PC-9 (cell line): ENCODE measurements around the gene JARID2. TPM values are rescaled to one million over a fixed set of nuclear protein-coding genes. Genes with fewer than 3 reads are reported as not detected.

Source experiments
- BruUV-seq: library from RNA; stranded (reverse); fragments of 400-500 nt; replicated peaks from 2 replicates; lab custom pipeline; 2021; lab: Mats Ljungman, UMichigan
- CTCF ChIA-PET: fragments of 300-600 bp; sonication (Branson Sonifier 250); formaldehyde crosslinking; loops from one replicate; lab custom pipeline; 2022; ENCODE audit warnings: antibody characterized with exemption; lab: Charles Lee
- POLR2A ChIA-PET: fragments of 300-600 bp; sonication (Branson Sonifier 250); formaldehyde crosslinking; loops from one replicate; lab custom pipeline; 2022; ENCODE audit warnings: antibody characterized with exemption; ENCODE audit not compliant: unreplicated experiment; lab: Charles Lee
- DNase-seq, 2 experiments: peaks; one replicate each; pipeline versions ENCODE4 v3.0.0 to v3.0.0-alpha.2; 2015 to 2022; ENCODE audit warnings: mixed read lengths in 1 of 2
- H2AFZ ChIP-seq: fragments of 200-600 bp; sonication (generic); 2 replicates; pipeline ENCODE4 v1.8.1; 2017; ENCODE audit warnings: antibody characterized with exemption
- H3F3A ChIP-seq: fragments of 200-600 bp; sonication (generic); 2 replicates; pipeline ENCODE4 v1.8.1; 2017; ENCODE audit warnings: antibody characterized with exemption, mild to moderate bottlenecking, low read depth; ENCODE audit not compliant: insufficient read depth
- H3K27ac ChIP-seq: fragments of 200-600 bp; sonication (generic); 2 replicates; pipeline ENCODE4 v1.6.1; 2016; ENCODE audit warnings: mixed run types
- H3K27me3 ChIP-seq: fragments of 200-600 bp; sonication (generic); 2 replicates; pipeline ENCODE4 v1.6.1; 2016; ENCODE audit warnings: low read depth, mixed run types; ENCODE audit not compliant: insufficient read depth
- H3K36me3 ChIP-seq: fragments of 200-600 bp; sonication (generic); 2 replicates; pipeline ENCODE4 v1.6.1; 2016; ENCODE audit warnings: low read depth, mixed run types
- H3K4me1 ChIP-seq: fragments of 200-600 bp; sonication (generic); replicated peaks from 2 replicates; pipeline ENCODE4 v1.6.1; 2016; ENCODE audit warnings: mixed run types; ENCODE audit not compliant: insufficient read depth
- H3K4me2 ChIP-seq: fragments of 200-600 bp; sonication (generic); 2 replicates; pipeline ENCODE4 v1.6.1; 2017; ENCODE audit warnings: mixed run types
- H3K4me3 ChIP-seq: fragments of 200-600 bp; sonication (generic); 2 replicates; pipeline ENCODE4 v1.6.1; 2016; ENCODE audit warnings: mixed run types
- H3K79me2 ChIP-seq: fragments of 200-600 bp; sonication (generic); 2 replicates; pipeline ENCODE4 v1.6.1; 2017; ENCODE audit warnings: low read depth, mixed run types
- H3K9me2 ChIP-seq: fragments of 200-600 bp; sonication (generic); 2 replicates; pipeline ENCODE4 v1.8.1; 2017; ENCODE audit warnings: mild to moderate bottlenecking; ENCODE audit not compliant: insufficient read depth
- H3K9me3 ChIP-seq: fragments of 200-600 bp; sonication (generic); 2 replicates; pipeline ENCODE4 v1.8.1; 2016; ENCODE audit warnings: low read depth; ENCODE audit not compliant: insufficient read depth
- H4K20me1 ChIP-seq: fragments of 200-600 bp; sonication (generic); 2 replicates; pipeline ENCODE4 v1.8.1; 2017; ENCODE audit not compliant: insufficient read depth
- CTCF ChIP-seq: fragments of 200-600 bp; sonication (generic); conservative IDR thresholded peaks from 2 replicates; pipeline ENCODE4 v1.6.1; 2017; ENCODE audit warnings: mixed run types, antibody characterized with exemption, mild to moderate bottlenecking, moderate library complexity
- EZH2 ChIP-seq: fragments of 200-600 bp; sonication (generic); IDR thresholded peaks from 2 replicates; pipeline ENCODE4 v1.8.0; 2017; ENCODE audit warnings: antibody characterized with exemption, low read depth
- intact Hi-C: fragments of 100-400 bp; cut with micrococcal nuclease; formaldehyde crosslinking; loops from one replicate; pipeline ENCODE4 v1.10.0; 2022; ENCODE audit not compliant: unreplicated experiment
- total RNA-seq: library from RNA; stranded (reverse); gene quantifications from 2 replicates; pipeline ENCODE4 v1.2.3, GENCODE V29; 2021

The JARID2 gene
- total RNA-seq, 1 experiment from 2014 or later, result 35.0 TPM

- TF ChIP-seq CTCF, result no peak
- no peak for TF ChIP-seq EZH2
- no peaks in the 10 kb centered on the region for H3K4me1 ChIP-seq
- POLR2A ChIA-PET, result no interaction called here
- no TSS peak for BruUV-seq
- H3K9me2 ChIP-seq, result no peaks in the 10 kb centered on the region
- peaks cover 2% of the 10 kb centered on the region; the same call in 1 of the 2 replicates for H3K9me3 ChIP-seq
- H3K4me3 ChIP-seq, result no peak overlapping the region
- CTCF ChIA-PET, result no interaction called here
- no peaks in the 10 kb centered on the region for H3F3A ChIP-seq
- H3K79me2 ChIP-seq, result no peaks in the 10 kb centered on the region
- intact Hi-C loops, result no loop called here
- DNase-seq, result no peak
- H3K27me3 ChIP-seq, result no peaks in the 10 kb centered on the region
- H4K20me1 ChIP-seq, result no peaks in the 10 kb centered on the region
- no peak overlapping the region for H3K27ac ChIP-seq
- no peak overlapping the region for H3K4me2 ChIP-seq
- H3K36me3 ChIP-seq, result no peaks in the 10 kb centered on the region
- H2AFZ ChIP-seq, result no peak overlapping the region
Measured at GRCh38 chr6:15549371-15549770, 303.5 kb downstream of the JARID2 start.

- ChIA-PET POLR2A (no interaction called here), CTCF (no interaction called here)
- BruUV-seq, result no TSS peak
Measured at GRCh38 chr6:15550546-15551123, 304.8 kb downstream of the JARID2 start.

GRCh38 chr6:15551262-15551661 lies 305.4 kb downstream of the JARID2 start:
- DNase-seq, result no peak
- Histone ChIP-seq H2AFZ (no peak overlapping the region), H3K27me3 (no peaks in the 10 kb centered on the region), H3K27ac (no peak overlapping the region), H3K9me2 (no peaks in the 10 kb centered on the region), H3K36me3 (no peaks in the 10 kb centered on the region), H3K4me1 (no peaks in the 10 kb centered on the region), H3F3A (no peaks in the 10 kb centered on the region), H3K9me3 (no peaks in the 10 kb centered on the region), H3K79me2 (no peaks in the 10 kb centered on the region), H3K4me3 (no peak overlapping the region), H4K20me1 (no peaks in the 10 kb centered on the region), H3K4me2 (no peak overlapping the region)
- BruUV-seq, result no TSS peak
- TF ChIP-seq CTCF, result no peak
- no peak for TF ChIP-seq EZH2
- ChIA-PET POLR2A (no interaction called here), CTCF (no interaction called here)
- intact Hi-C loops, result no loop called here

More at GRCh38 chr6:15550546-15551123, 304.8 kb downstream of the JARID2 start:
- intact Hi-C loops, result no loop called here
- TF ChIP-seq EZH2 (no peak), CTCF (no peak)
- Histone ChIP-seq H3K4me1 (no peaks in the 10 kb centered on the region), H4K20me1 (no peaks in the 10 kb centered on the region), H3K36me3 (no peaks in the 10 kb centered on the region), H3K79me2 (no peaks in the 10 kb centered on the region), H2AFZ (no peak overlapping the region), H3K27me3 (no peaks in the 10 kb centered on the region), H3K4me2 (no peak overlapping the region), H3K9me3 (no peaks in the 10 kb centered on the region), H3K9me2 (no peaks in the 10 kb centered on the region), H3K27ac (no peak overlapping the region), H3F3A (no peaks in the 10 kb centered on the region), H3K4me3 (no peak overlapping the region)
- DNase-seq, result no peak
